GM23338 (cell line): ENCODE data around the gene DYSF. TPM values are rescaled to one million over a fixed set of nuclear protein-coding genes. Genes with fewer than 3 reads are reported as not detected.

Experiments used
- ATAC-seq: fragments of 200-7000 bp; cut with Tn5 transposase; 3 replicates; pipeline ENCODE4 v1.9.1; 2020
- DNase-seq: peaks from one replicate; pipeline ENCODE4 v3.0.0-alpha.2; 2015; ENCODE audit warnings: low spot score
- H2AFZ ChIP-seq: fragments of 200-600 bp; sonication (generic); 2 replicates; pipeline ENCODE4 v1.8.0; 2016; ENCODE audit warnings: antibody characterized with exemption, mild to moderate bottlenecking, moderate library complexity
- H3F3A ChIP-seq: fragments of 200-600 bp; sonication (generic); replicated peaks from 2 replicates; pipeline ENCODE4 v1.8.0; 2017; ENCODE audit warnings: antibody characterized with exemption, mixed run types, low read depth
- H3K27ac ChIP-seq: fragments of 200-600 bp; sonication (generic); 2 replicates; pipeline ENCODE4 v1.6.1; 2016; ENCODE audit warnings: low read depth
- H3K27me3 ChIP-seq: fragments of 200-600 bp; sonication (generic); 2 replicates; pipeline ENCODE4 v1.8.0; 2016; ENCODE audit warnings: mild to moderate bottlenecking, mixed run types, moderate library complexity; ENCODE audit not compliant: insufficient read depth
- H3K36me3 ChIP-seq: fragments of 200-600 bp; sonication (generic); 2 replicates; pipeline ENCODE4 v1.8.0; 2016; ENCODE audit warnings: mild to moderate bottlenecking; ENCODE audit not compliant: insufficient read depth
- H3K4me1 ChIP-seq: fragments of 200-600 bp; sonication (generic); 2 replicates; pipeline ENCODE4 v1.8.0; 2016; ENCODE audit warnings: mild to moderate bottlenecking, moderate library complexity; ENCODE audit not compliant: insufficient read depth
- H3K4me2 ChIP-seq: fragments of 200-600 bp; sonication (generic); 2 replicates; pipeline ENCODE4 v1.7.1; 2017; ENCODE audit warnings: mixed run types
- H3K4me3 ChIP-seq: fragments of 200-600 bp; sonication (generic); 2 replicates; pipeline ENCODE4 v1.6.1; 2016; ENCODE audit warnings: mixed run types
- H3K79me2 ChIP-seq: fragments of 200-600 bp; sonication (generic); replicated peaks from 2 replicates; pipeline ENCODE4 v1.8.0; 2017; ENCODE audit warnings: mild to moderate bottlenecking; ENCODE audit not compliant: insufficient read depth
- H3K9me2 ChIP-seq: fragments of 200-600 bp; sonication (generic); 2 replicates; pipeline ENCODE4 v1.8.0; 2017; ENCODE audit not compliant: insufficient read depth
- H4K20me1 ChIP-seq: fragments of 200-600 bp; sonication (generic); replicated peaks from 2 replicates; pipeline ENCODE4 v1.8.0; 2017; ENCODE audit warnings: mild to moderate bottlenecking; ENCODE audit not compliant: insufficient read depth
- H3K27ac Mint-ChIP-seq: 2 replicates; pipeline ENCODE4 v1.8.0; 2020; ENCODE audit warnings: inconsistent platforms, mild to moderate bottlenecking, moderate library complexity, mixed read lengths
- H3K27me3 Mint-ChIP-seq: 3 replicates; pipeline ENCODE4 v1.8.0; 2022; ENCODE audit warnings: low read depth, mild to moderate bottlenecking, moderate library complexity, mixed read lengths, inconsistent platforms; ENCODE audit not compliant: insufficient read depth, poor library complexity
- H3K36me3 Mint-ChIP-seq: 3 replicates; pipeline ENCODE4 v1.8.0; 2021; ENCODE audit warnings: low read depth, mild to moderate bottlenecking, inconsistent platforms, moderate library complexity, mixed read lengths
- H3K4me1 Mint-ChIP-seq: 3 replicates; pipeline ENCODE4 v1.8.0; 2020; ENCODE audit warnings: mild to moderate bottlenecking, inconsistent platforms, mixed read lengths
- H3K4me3 Mint-ChIP-seq: 3 replicates; pipeline ENCODE4 v1.8.0; 2021; ENCODE audit warnings: moderate library complexity, mild to moderate bottlenecking, inconsistent platforms, mixed read lengths
- H3K9me3 Mint-ChIP-seq: 3 replicates; pipeline ENCODE4 v1.8.0; 2020; ENCODE audit warnings: moderate library complexity, mild to moderate bottlenecking, inconsistent platforms, mixed read lengths
- CREB1 ChIP-seq: fragments of 250-450 bp; sonication (Bioruptor Pico); IDR thresholded peaks from 2 replicates; pipeline ENCODE4 v1.5.0; 2020; ENCODE audit warnings: low read depth, mild to moderate bottlenecking, moderate library complexity
- ETS1 ChIP-seq: IDR thresholded peaks from 2 replicates; pipeline ENCODE4 v1.6.1; 2016; ENCODE audit warnings: antibody characterized with exemption
- EZH2 ChIP-seq: fragments of 200-600 bp; sonication (generic); IDR thresholded peaks from one replicate; pipeline ENCODE4 v1.8.0; 2017; ENCODE audit warnings: antibody characterized with exemption, mild to moderate bottlenecking, low read depth; ENCODE audit not compliant: unreplicated experiment
- EZH2phosphoT487 ChIP-seq: fragments of 200-600 bp; sonication (generic); IDR thresholded peaks from one replicate; pipeline ENCODE4 v1.8.1; 2018; ENCODE audit warnings: antibody characterized with exemption; ENCODE audit not compliant: unreplicated experiment
- JUNB ChIP-seq: IDR thresholded peaks from one replicate; pipeline ENCODE4 v1.6.1; 2016; ENCODE audit warnings: antibody characterized with exemption; ENCODE audit not compliant: unreplicated experiment
- NANOG ChIP-seq: IDR thresholded peaks from 2 replicates; pipeline ENCODE4 v1.6.1; 2016; ENCODE audit warnings: antibody characterized with exemption, borderline replicate concordance
- POLR2AphosphoS5 ChIP-seq: IDR thresholded peaks from 2 replicates; pipeline ENCODE4 v1.6.1; 2016; ENCODE audit warnings: antibody characterized with exemption, low read depth
- REST ChIP-seq: IDR thresholded peaks from one replicate; pipeline ENCODE4 v1.6.1; 2018; ENCODE audit warnings: antibody characterized with exemption; ENCODE audit not compliant: unreplicated experiment
- STAT1 ChIP-seq: IDR thresholded peaks from one replicate; pipeline ENCODE4 v1.6.1; 2016; ENCODE audit warnings: antibody characterized with exemption; ENCODE audit not compliant: unreplicated experiment
- ZNF114 ChIP-seq: fragments of 250-450 bp; sonication (Bioruptor Pico); IDR thresholded peaks from 2 replicates; pipeline ENCODE4 v1.5.0; 2020; ENCODE audit warnings: mild to moderate bottlenecking, moderate library complexity
- ZNF331 ChIP-seq: fragments of 250-450 bp; sonication (Bioruptor Pico); IDR thresholded peaks from 2 replicates; pipeline ENCODE4 v1.5.0; 2020; ENCODE audit warnings: low read depth, mild to moderate bottlenecking, moderate library complexity
- polyA plus RNA-seq: library from polyadenylated mRNA; unstranded; fragments of >200 nt; fragmentation: Nextera tagmentation; extraction: Ambion mirVana; gene quantifications from 2 replicates; pipeline ENCODE4 v1.2.1, GENCODE V29; 2016
- total RNA-seq: library from RNA; depleted of rRNA; stranded (reverse); fragments of >200 nt; shearing (Covaris generic); gene quantifications from 2 replicates; pipeline ENCODE4 v1.2.3, GENCODE V29; 2014
- TF ChIP-seq, protein P1 (sequence below), 2 experiments: fragments of 200-600 bp in 1 of 2; sonication (generic) in 1 of 2; conservative IDR thresholded peaks; 2 replicates each; pipeline versions ENCODE4 v1.5.1 to v1.6.1; 2016 to 2017; ENCODE audit warnings: antibody characterized with exemption in 2 of 2, low read depth in 2 of 2, mild to moderate bottlenecking in 2 of 2, moderate library complexity in 1 of 2

The DYSF gene
- total and polyA plus RNA-seq, 2 experiments from 2014 or later = 7.3 to 21.3 TPM

DNA sequence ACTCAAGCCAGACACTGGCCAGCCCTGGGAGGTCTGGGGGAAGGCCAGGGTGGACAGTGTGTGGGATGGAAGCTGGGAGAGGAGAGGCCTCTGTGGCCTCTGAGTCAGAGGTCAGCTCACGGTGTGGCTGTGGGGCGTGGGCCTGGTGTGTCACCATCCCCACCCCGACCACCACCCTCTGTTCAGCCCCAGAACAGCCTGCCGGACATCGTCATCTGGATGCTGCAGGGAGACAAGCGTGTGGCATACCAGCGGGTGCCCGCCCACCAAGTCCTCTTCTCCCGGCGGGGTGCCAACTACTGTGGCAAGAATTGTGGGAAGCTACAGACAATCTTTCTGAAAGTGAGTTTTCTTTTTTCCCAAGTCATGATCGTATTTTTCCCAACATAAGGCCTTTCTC lies 110.5 kb downstream of the DYSF start (continued):
- TF ChIP-seq, protein P1, sequence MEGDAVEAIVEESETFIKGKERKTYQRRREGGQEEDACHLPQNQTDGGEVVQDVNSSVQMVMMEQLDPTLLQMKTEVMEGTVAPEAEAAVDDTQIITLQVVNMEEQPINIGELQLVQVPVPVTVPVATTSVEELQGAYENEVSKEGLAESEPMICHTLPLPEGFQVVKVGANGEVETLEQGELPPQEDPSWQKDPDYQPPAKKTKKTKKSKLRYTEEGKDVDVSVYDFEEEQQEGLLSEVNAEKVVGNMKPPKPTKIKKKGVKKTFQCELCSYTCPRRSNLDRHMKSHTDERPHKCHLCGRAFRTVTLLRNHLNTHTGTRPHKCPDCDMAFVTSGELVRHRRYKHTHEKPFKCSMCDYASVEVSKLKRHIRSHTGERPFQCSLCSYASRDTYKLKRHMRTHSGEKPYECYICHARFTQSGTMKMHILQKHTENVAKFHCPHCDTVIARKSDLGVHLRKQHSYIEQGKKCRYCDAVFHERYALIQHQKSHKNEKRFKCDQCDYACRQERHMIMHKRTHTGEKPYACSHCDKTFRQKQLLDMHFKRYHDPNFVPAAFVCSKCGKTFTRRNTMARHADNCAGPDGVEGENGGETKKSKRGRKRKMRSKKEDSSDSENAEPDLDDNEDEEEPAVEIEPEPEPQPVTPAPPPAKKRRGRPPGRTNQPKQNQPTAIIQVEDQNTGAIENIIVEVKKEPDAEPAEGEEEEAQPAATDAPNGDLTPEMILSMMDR (conservative IDR thresholded peaks at IDR 0.05; ENCODE audit: low read depth in 2 of 2) = no peak

GRCh38 chr2:71564361-71564760 lies 111.0 kb downstream of the DYSF start:
- TF ChIP-seq CREB1 = no peak
- Histone ChIP-seq H3K79me2 (no peaks in the 10 kb centered on the region), H3K9me2 (no peaks in the 10 kb centered on the region), H3F3A (no peaks in the 10 kb centered on the region), H4K20me1 (no peaks in the 10 kb centered on the region), H3K27me3 (no peaks in the 10 kb centered on the region), H2AFZ (no peak overlapping the region), H3K4me3 (no peak overlapping the region), H3K27ac (no peak overlapping the region), H3K36me3 (no peaks in the 10 kb centered on the region), H3K4me1 (no peaks in the 10 kb centered on the region), H3K4me2 (no peak overlapping the region)
- Mint-ChIP-seq H3K27ac (no peak overlapping the region), H3K4me1 (peaks cover 13% of the 10 kb centered on the region; the same call in 2 of the 3 replicates), H3K9me3 (no peaks in the 10 kb centered on the region; the same call in 2 of the 3 replicates), H3K27me3 (peaks cover 4% of the 10 kb centered on the region), H3K36me3 (no peaks in the 10 kb centered on the region; the same call in 1 of the 3 replicates), H3K4me3 (no peak overlapping the region)
- DNase-seq (no peak), ATAC-seq (no peak)

DNA sequence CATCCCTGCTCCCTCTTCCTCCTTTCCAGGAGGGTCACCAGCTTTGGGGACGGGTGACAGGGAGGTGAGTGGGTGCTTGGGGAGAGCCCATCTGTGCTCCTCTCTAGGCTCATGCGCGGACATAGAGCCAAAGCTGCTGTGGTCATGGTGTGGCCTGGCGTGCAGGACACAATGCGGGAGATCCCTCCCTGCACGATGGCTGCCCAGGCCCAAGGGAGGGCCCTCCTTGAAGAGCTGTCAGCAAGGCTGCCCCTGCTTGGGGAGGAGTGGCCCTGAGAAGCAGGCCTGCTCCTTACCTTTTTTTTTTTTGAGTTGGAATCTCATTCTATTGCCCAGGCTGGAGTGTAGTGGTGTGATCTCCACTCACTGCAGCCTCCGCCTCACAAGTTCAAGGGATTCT lies 111.4 kb downstream of the DYSF start:
- no peaks in the 10 kb centered on the region for H3K27me3 ChIP-seq
- no peaks in the 10 kb centered on the region; the same call in 1 of the 3 replicates for H3K36me3 Mint-ChIP-seq
- H3K4me1 Mint-ChIP-seq = peaks cover 10% of the 10 kb centered on the region; the same call in 1 of the 3 replicates
- H2AFZ ChIP-seq = no peak overlapping the region
- no peaks in the 10 kb centered on the region for H3K79me2 ChIP-seq
- no peak overlapping the region for H3K4me3 Mint-ChIP-seq
- H3F3A ChIP-seq = no peaks in the 10 kb centered on the region
- H3K27ac ChIP-seq = no peak overlapping the region
- ATAC-seq (no peak), DNase-seq (no peak)
- H3K9me2 ChIP-seq = no peaks in the 10 kb centered on the region
- no peaks in the 10 kb centered on the region for H4K20me1 ChIP-seq
- peaks cover 4% of the 10 kb centered on the region for H3K27me3 Mint-ChIP-seq
- no peak overlapping the region for H3K4me2 ChIP-seq
- no peaks in the 10 kb centered on the region for H3K4me1 ChIP-seq
- no peaks in the 10 kb centered on the region for H3K9me3 Mint-ChIP-seq
- H3K27ac Mint-ChIP-seq = no peak overlapping the region
- H3K36me3 ChIP-seq = no peaks in the 10 kb centered on the region
- H3K4me3 ChIP-seq = no peak overlapping the region
- TF ChIP-seq ETS1 = no peak
- TF ChIP-seq REST = no peak
- TF ChIP-seq CREB1 = no peak
- TF ChIP-seq STAT1 = no peak
- TF ChIP-seq POLR2AphosphoS5 = no peak
- TF ChIP-seq, protein P1 (conservative IDR thresholded peaks at IDR 0.05; ENCODE audit: low read depth in 2 of 2) = no peak
- TF ChIP-seq NANOG = no peak
- no peak for TF ChIP-seq JUNB
- TF ChIP-seq ZNF331 = no peak
- TF ChIP-seq EZH2 = no peak
- no peak for TF ChIP-seq EZH2phosphoT487
- TF ChIP-seq ZNF114 (CRISPR knock-in tag) = no peak
